ENCODE results near the gene FGF21. TPM values are rescaled to one million over a fixed set of nuclear protein-coding genes. Genes with fewer than 3 reads are reported as not detected.

Gene FGF21
- total RNA-seq, 1 donor from 2014 or later: not detected

DNA sequence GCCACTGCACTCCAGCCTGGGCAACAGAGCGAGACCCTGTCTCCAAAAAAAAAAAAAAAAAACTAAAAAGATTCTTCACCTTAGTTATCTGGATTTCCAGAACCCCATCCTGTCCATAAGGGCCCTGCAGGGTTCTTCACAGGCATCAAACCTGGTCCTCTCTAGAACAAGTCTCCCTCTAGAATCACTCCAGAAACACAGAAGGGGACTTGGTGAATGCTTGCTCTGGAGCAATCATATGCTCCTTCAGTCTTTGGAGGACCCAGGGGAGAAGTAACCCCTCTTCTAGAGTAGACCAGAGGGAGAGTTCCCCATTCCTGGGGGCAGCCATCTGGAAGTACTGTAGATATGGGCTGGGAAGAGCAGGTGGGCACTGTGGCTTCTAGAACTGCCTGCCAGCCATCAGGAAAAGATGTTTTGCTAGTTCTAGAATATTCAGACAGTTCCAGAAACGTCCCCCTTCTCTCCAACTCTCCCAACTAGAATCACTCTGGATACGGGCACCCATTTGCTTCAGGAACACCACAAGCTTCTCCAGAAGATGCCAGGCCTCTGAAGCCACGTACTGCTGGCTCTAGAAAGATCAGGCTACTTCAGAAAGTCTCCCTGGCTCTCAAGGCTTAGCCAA lies 5.6 kb upstream of the FGF21 start:
- Mint-ChIP-seq H3K36me3 (ENCODE audit: low read depth, unreplicated experiment) (peaks cover 4% of the 10 kb centered on the region), H3K9me3 (ENCODE audit: unreplicated experiment) (no peaks in the 10 kb centered on the region), H3K4me1 (ENCODE audit: unreplicated experiment) (peaks cover 21% of the 10 kb centered on the region), H3K27me3 (ENCODE audit: unreplicated experiment) (peaks cover 9% of the 10 kb centered on the region), H3K27ac (ENCODE audit: unreplicated experiment) (no peak overlapping the region), H3K4me3 (ENCODE audit: unreplicated experiment) (no peak overlapping the region)
- TF ChIP-seq, protein P1, sequence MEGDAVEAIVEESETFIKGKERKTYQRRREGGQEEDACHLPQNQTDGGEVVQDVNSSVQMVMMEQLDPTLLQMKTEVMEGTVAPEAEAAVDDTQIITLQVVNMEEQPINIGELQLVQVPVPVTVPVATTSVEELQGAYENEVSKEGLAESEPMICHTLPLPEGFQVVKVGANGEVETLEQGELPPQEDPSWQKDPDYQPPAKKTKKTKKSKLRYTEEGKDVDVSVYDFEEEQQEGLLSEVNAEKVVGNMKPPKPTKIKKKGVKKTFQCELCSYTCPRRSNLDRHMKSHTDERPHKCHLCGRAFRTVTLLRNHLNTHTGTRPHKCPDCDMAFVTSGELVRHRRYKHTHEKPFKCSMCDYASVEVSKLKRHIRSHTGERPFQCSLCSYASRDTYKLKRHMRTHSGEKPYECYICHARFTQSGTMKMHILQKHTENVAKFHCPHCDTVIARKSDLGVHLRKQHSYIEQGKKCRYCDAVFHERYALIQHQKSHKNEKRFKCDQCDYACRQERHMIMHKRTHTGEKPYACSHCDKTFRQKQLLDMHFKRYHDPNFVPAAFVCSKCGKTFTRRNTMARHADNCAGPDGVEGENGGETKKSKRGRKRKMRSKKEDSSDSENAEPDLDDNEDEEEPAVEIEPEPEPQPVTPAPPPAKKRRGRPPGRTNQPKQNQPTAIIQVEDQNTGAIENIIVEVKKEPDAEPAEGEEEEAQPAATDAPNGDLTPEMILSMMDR (IDR thresholded peaks at IDR 0.05; ENCODE audit: unreplicated experiment): no peak
- DNase-seq (ENCODE audit: low spot score): no peak

DNA sequence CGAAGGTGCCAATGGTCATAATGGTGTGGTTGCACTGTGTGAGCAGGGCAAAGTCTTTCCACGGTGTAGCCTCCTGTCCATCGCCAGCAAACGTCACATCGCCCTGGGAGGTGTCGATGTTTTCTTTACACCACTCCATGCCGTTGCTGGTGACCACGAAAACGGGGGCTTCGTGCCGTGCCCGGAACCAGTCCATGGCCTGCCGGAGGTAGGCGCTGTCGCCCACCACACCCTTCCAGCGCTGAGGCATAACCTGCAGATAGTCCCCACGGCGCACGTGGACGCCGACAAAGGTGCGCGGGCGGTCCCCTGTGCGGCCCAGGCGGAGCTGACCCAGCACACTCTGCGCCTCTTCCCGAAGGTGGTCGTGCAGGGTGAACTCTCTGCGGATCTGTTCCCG lies 5.0 kb upstream of the FGF21 start:
- peaks cover 4% of the 10 kb centered on the region for H3K36me3 Mint-ChIP-seq (ENCODE audit: low read depth, unreplicated experiment)
- DNase-seq (ENCODE audit: low spot score): no peak
- peaks cover 9% of the 10 kb centered on the region for H3K27me3 Mint-ChIP-seq (ENCODE audit: unreplicated experiment)
- no peak overlapping the region for H3K27ac Mint-ChIP-seq (ENCODE audit: unreplicated experiment)
- no peaks in the 10 kb centered on the region for H3K9me3 Mint-ChIP-seq (ENCODE audit: unreplicated experiment)
- TF ChIP-seq, protein P1 (IDR thresholded peaks at IDR 0.05; ENCODE audit: unreplicated experiment): no peak
- no peak overlapping the region for H3K4me3 Mint-ChIP-seq (ENCODE audit: unreplicated experiment)
- peaks cover 21% of the 10 kb centered on the region for H3K4me1 Mint-ChIP-seq (ENCODE audit: unreplicated experiment)

DNA sequence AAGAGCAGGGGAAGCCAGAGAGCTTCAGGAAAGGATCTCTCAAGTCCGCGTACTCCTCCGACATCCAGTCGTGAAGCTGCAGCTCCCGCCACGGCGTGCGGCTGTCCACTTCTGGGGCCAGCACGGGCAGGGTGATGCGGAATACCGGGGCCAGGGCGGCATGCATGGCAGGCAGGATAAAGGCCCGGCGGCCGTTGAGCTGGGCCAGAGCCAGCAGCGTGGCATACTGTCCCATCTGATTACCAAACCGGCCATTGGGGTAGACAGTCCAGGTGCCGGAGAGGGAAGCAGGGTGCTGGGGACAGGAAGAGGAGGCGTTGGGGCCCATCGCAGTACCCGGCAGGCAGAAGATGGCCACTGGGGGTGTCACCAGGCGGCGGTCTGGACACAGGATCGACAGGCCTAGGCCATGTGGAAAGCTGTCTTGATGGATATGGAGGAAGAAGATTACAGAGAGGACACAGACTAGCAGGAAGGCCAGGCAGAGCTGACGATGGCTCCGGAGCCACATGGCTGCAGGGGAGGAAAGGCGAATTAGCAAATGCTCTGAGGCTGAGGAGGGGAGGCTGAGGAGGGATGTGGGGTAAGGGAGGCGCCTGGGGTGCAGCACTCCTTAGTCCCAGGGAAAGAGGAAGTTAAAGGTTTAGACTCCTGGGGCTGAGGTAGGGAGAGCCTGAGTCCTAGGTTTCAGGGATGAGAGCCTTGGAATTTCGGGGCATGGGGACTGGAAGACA lies 4.4 kb upstream of the FGF21 start:
- H3K27me3 Mint-ChIP-seq (ENCODE audit: unreplicated experiment): peaks cover 7% of the 10 kb centered on the region
- H3K4me1 Mint-ChIP-seq (ENCODE audit: unreplicated experiment): peaks cover 20% of the 10 kb centered on the region
- DNase-seq (ENCODE audit: low spot score): no peak
- peaks cover 4% of the 10 kb centered on the region for H3K36me3 Mint-ChIP-seq (ENCODE audit: low read depth, unreplicated experiment)
- H3K9me3 Mint-ChIP-seq (ENCODE audit: unreplicated experiment): no peaks in the 10 kb centered on the region
- TF ChIP-seq, protein P1 (IDR thresholded peaks at IDR 0.05; ENCODE audit: unreplicated experiment): no peak
- H3K4me3 Mint-ChIP-seq (ENCODE audit: unreplicated experiment): peak overlapping the region; percentile 86
- peak overlapping the region; percentile 88 for H3K27ac Mint-ChIP-seq (ENCODE audit: unreplicated experiment)

DNA sequence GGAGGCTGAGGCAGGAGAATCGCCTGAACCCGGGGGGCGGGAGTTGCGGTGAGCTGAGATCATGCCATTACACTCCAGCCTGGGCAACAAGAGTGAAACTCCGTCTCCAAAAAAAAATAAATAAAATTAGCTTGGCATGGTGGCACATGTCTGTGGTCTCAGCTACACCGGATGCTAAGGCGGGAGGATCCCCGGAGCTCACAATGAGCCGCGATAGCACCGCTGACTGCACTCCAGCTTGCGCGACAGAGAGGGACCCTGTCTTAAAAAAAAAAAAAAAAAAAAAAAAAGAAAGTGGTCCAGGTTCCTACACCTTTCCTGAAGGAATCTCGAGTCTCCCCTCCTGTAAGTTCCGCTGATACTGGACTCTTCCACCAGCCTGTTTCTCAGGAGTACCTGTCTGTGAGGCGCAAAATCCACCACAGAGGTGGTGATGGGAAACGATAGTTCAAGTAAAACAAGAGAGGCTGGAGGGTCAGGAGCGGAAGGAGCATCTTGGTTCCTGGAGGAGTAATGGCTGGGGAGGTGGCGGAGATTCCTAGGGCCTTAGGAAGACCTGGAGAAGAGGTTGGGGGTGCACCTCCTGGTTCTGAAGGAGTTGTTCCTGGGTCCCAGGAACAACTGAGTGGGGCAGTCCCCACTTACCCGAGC lies 3.4 kb upstream of the FGF21 start:
- DNase-seq (ENCODE audit: low spot score): no peak
- Mint-ChIP-seq H3K9me3 (ENCODE audit: unreplicated experiment) (no peaks in the 10 kb centered on the region), H3K36me3 (ENCODE audit: low read depth, unreplicated experiment) (peaks cover 4% of the 10 kb centered on the region), H3K27me3 (ENCODE audit: unreplicated experiment) (peaks cover 7% of the 10 kb centered on the region), H3K4me1 (ENCODE audit: unreplicated experiment) (peaks cover 16% of the 10 kb centered on the region), H3K4me3 (ENCODE audit: unreplicated experiment) (peak overlapping the region; percentile 91), H3K27ac (ENCODE audit: unreplicated experiment) (peak overlapping the region; percentile 74)
- TF ChIP-seq, protein P1 (IDR thresholded peaks at IDR 0.05; ENCODE audit: unreplicated experiment): no peak
